GM18951 (cell line): Measurements from ENCODE around the gene ZNHIT1.

Source experiments
- POLR2A ChIP-seq: IDR thresholded peaks from 4 replicates; pipeline ENCODE4 v1.6.1; 2011; ENCODE audit warnings: mild to moderate bottlenecking; ENCODE audit not compliant: insufficient read length, insufficient read depth; ENCODE audit errors: extremely low read depth
- in situ Hi-C: fragments of 300-500 bp; cut with MboI; formaldehyde crosslinking; loops from one replicate; pipeline ENCODE4 v1.12.0; 2022; ENCODE audit warnings: low sequenced_read_pairs, mixed read lengths, inconsistent platforms; ENCODE audit not compliant: unreplicated experiment

The ZNHIT1 gene

GRCh38 chr7:101216001-101216859 lies 1.7 kb upstream of the ZNHIT1 start:
- no peak for TF ChIP-seq POLR2A
- in situ Hi-C loops = no loop called here

GRCh38 chr7:101216860-101217387 lies 1.0 kb upstream of the ZNHIT1 start:
- in situ Hi-C loops = no loop called here
- no peak for TF ChIP-seq POLR2A

- in situ Hi-C loops = no loop called here
- TF ChIP-seq POLR2A = no peak
These were observed 516 bp downstream of the ZNHIT1 start for GRCh38 chr7:101218236-101219125.

DNA sequence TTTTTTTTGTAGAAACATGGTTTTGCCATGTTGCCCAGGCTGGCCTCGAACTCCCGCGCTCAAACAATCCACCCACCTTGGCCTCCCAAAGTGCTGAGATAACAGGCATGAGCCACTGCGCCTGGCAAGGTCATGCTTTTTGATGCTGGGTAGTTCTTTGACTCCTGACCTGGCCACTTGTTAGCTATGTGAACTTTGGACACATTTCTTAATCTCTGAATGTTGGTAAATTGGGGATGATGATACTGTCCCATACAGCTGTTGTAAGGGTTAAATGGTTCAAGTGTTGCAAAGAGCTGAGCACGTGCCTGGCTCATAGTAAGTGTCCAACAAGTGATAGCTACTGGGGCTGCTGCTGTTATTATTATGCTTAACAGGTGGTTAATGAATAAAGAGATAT lies 2.3 kb downstream of the ZNHIT1 start:
- TF ChIP-seq POLR2A = no peak
- in situ Hi-C loops = no loop called here

GRCh38 chr7:101222275-101222830 lies 4.4 kb downstream of the ZNHIT1 start:
- no peak for TF ChIP-seq POLR2A
- in situ Hi-C loops = no loop called here

- in situ Hi-C loops = no loop called here
These were observed 5.6 kb downstream of the ZNHIT1 start for GRCh38 chr7:101223528-101223927.

DNA sequence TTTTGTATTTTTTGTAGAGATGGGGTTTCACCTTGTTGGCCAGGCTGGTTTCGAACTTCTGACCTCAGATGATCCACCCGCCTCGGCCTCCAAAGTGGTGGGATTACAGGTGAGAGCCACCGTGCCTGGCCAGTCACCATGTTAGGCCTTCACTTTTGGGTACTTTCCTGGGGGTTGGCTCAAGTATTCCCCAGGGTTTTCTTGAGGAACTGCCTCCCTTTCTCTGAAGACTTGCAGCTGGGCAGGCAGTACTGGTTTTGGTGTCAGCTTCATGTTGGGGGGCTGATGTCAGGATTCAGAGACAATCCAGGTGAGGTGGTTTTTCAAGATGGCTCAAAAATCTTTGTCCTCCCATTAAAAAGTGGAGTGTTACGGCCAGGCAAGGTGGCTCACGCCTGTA lies 7.7 kb downstream of the ZNHIT1 start:
- in situ Hi-C loops = no loop called here
- TF ChIP-seq POLR2A = no peak

More at GRCh38 chr7:101223528-101223927, 5.6 kb downstream of the ZNHIT1 start:
- no peak for TF ChIP-seq POLR2A

GRCh38 chr7:101226721-101227120 lies 8.8 kb downstream of the ZNHIT1 start:
- in situ Hi-C loops = no loop called here

DNA sequence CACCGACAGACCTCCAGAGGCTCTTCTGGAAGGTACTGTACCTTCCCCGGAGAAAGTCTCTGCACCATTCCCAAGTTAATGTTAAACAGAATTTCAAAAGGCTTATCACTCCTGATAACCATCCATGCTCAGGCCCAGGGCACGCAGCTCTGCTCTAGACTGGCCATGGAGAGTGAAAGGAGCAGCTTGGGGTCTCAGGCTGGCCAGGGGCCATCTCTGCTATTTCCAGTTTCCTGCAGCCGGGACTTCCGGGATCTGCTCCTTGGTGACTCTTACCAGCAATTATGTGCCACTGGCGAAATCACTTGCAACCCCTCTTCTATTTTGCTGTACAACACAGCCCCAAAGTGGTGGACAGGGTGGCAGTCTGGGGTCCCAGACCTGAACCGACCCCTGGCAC lies 13.7 kb downstream of the ZNHIT1 start:
- in situ Hi-C loops = no loop called here
- TF ChIP-seq POLR2A = no peak

More at GRCh38 chr7:101226721-101227120, 8.8 kb downstream of the ZNHIT1 start:
- no peak for TF ChIP-seq POLR2A

- no peak for TF ChIP-seq POLR2A
- in situ Hi-C loops = no loop called here
These were observed 14.3 kb downstream of the ZNHIT1 start for GRCh38 chr7:101232141-101232850.

- no peak for TF ChIP-seq POLR2A
- in situ Hi-C loops = no loop called here
These were observed 16.1 kb downstream of the ZNHIT1 start for GRCh38 chr7:101233907-101234547.

DNA sequence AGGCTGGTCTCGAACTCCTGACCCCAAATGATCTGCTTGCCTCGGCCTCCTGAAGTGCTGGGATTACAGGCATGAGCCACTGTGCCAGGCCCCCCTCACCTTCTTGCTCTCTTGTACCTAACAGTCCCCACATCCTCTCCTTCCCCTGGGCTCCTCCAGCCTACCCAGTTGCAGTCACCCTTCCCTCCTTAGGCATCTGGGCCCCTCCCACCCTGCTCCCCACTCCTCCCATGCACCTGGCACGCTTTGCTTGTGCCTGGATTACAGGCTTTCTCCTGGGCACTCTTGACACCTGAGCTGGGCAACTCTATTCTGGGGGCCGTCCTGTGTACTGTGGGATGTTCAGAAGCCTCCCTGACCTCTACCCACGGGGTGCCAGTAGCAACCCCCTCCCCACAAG lies 16.7 kb downstream of the ZNHIT1 start:
- no peak for TF ChIP-seq POLR2A
- in situ Hi-C loops = no loop called here
